ENCODE measurements around the gene DOCK10.

The DOCK10 gene

GRCh38 chr2:224976629-224977525, 65.4 kb downstream of the DOCK10 start:
- DNase-seq (ENCODE audit: low spot score) = no peak

DNA sequence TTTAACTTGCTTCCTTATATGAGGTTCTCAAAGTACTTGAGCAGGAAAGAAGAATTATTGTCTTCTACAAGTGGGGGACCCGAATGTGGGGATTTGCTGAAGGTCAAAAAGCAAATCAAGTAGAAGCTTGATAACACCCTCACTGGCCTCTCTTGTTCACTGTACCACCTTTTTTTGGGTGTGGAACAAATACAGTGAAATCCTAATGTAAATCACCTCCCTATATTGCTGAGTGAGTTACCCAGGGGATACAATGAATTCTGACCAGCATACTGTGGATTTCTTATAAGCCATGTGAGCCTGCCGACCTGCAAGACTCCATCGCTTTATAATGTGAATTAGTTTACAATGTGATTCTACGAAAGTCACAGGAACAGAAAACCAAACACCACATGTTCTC, 66.5 kb downstream of the DOCK10 start:
- DNase-seq (ENCODE audit: low spot score) = no peak

DNA sequence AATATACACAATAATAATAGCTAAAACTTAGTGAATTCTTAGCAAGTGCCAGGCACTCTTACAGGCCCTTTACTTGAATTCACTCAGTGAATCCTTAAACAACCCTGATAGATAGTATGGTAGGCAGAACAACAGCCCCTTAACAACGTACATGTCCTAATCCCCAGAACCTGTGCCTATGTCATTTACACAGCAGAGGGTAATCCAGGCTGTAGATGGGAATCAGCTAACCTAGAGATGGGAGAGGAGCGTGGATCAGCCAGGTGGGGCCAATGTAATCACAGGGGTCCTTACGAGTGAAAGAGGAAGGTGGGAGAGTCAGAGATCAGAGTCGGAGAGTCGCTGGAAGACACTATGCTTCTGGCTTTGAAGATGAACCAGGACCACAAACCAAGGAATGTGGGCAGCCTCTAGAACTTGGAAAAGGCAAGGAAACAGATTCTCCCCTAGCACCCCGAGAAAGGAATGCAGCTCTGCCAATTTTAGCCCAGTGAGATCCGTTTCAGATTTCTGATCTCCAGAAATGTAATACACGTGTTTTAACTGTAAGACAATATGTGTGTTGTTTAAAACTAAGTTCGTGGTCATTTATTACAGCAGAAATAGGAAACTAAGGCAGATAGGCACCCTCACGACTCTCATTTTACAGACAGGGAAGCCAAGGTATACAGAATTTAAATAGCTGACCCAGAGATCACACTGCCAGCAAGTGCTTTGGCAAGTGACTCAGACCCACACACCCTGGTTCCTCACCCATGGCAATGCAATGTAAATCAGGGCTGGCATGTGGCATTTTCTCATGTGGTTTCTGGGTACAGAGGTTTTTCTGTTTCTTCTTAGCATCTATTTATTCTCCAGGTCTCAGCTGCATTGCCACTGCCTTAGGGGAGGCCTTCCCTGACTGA, 68.9 kb downstream of the DOCK10 start:
- peak; percentile 42 for DNase-seq (ENCODE audit: low spot score)

GRCh38 chr2:224971214-224971613, 71.1 kb downstream of the DOCK10 start:
- DNase-seq (ENCODE audit: low spot score) = no peak

- no peak for DNase-seq (ENCODE audit: low spot score)
Measured at GRCh38 chr2:224970311-224970710, 72.0 kb downstream of the DOCK10 start.

DNA sequence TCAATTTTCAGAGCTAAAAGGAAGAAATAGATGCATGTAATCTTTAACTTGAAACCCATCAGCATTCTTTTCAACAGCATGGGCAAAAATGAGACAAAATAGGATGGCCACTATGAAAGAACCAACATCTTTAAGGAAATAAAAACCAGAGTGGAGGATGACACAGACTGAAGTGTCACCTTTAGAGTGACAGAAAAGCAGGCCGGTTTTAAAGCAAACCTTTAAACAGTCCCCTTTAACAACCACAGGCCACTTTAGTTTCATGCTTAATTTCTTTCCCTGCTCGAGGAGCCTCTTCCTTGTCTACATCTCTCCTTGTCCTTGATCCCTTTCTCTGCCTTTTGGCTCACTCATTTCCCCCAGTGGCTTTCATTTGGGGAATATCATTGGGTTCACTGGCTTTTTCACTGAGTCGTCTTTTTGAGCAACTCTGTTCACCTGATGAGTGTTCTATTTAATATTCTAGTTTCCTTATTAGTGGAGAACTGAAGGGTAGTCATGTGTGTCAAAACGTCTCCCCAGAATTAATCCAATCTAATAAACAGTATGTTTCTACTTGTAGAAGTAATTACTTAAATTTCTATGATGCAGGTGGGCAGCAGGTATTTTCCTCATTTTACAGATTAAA, 72.5 kb downstream of the DOCK10 start:
- no peak for DNase-seq (ENCODE audit: low spot score)

DNA sequence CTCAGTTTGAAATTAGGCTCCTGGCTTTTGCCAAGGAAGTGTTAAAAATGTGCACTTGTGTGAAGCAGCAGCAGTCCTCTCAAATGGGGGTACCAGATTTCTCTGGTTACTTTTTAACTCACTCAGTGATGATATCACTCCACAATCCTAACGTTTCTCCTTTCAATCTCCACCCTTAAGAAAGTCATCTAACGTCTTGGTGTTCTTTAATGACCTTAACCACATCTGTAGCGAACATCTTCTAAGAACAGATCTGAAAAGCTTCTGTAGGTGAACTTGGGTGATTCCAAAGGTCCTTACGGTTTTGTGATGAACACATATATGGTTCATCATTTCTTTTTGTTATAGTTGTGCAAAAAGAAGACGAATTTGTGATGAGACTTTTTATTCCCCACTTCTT, 73.2 kb downstream of the DOCK10 start:
- DNase-seq (ENCODE audit: low spot score) = no peak

DNA sequence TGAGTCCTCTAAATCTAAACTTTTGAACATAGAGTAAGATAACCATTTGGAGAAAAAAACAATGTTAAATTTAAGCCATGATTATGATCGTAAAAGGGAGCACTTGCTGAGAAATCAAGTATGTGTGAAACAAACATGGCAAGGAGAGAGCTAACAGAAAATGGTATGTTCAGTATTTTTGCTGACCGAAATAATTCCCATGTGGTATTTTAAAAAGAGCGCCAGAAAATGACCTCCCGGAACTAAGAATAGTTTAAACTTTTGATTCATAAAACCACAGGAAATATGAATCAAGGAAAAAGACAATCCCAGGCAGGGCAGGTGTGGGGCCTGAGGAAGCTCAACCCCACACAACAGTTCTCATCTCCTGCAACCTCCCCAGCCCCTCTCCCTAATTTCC, 74.2 kb downstream of the DOCK10 start:
- no peak for DNase-seq (ENCODE audit: low spot score)

DNA sequence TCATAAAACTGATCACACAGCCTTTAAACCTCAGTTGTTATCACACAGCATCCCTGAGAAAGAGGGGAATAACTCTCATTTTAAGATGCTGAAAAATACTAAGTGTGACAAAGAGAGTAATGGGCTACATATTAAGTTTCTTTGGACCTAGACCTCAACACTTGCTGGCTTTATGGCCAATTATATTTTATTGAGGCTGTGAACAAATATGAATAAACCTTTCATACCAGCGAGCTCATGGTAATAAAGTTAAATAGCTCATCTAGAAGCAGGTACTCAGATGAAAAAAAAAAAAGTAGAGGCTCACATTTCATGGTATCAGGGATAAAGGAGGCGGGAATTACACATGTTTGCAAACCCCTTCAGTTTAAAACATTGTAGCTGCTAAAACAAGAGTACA, 75.7 kb downstream of the DOCK10 start:
- DNase-seq (ENCODE audit: low spot score) = no peak

- no peak for DNase-seq (ENCODE audit: low spot score)
Measured at GRCh38 chr2:224959556-224959955, 82.7 kb downstream of the DOCK10 start.

DNA sequence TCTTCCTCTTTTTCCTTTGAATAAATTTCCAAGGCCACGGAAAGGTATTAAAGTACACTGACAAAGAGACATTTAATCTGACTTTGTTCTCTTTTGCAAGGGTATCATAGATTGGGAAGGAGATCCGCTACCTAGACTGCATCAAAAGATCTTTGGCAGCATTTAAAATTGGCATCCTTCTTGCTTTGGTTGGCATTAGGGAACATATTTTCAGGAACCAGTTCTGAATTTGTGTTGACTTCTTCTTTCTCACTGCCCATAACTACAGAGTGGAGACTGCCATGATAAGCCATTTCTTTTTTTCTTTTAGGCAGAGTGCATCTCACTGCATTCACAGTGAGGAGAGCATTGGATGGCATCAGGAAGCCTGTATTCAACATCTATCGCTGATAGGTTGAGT, 83.4 kb downstream of the DOCK10 start:
- DNase-seq (ENCODE audit: low spot score) = no peak

GRCh38 chr2:224958462-224958857, 83.8 kb downstream of the DOCK10 start:
- no peak for DNase-seq (ENCODE audit: low spot score)

DNA sequence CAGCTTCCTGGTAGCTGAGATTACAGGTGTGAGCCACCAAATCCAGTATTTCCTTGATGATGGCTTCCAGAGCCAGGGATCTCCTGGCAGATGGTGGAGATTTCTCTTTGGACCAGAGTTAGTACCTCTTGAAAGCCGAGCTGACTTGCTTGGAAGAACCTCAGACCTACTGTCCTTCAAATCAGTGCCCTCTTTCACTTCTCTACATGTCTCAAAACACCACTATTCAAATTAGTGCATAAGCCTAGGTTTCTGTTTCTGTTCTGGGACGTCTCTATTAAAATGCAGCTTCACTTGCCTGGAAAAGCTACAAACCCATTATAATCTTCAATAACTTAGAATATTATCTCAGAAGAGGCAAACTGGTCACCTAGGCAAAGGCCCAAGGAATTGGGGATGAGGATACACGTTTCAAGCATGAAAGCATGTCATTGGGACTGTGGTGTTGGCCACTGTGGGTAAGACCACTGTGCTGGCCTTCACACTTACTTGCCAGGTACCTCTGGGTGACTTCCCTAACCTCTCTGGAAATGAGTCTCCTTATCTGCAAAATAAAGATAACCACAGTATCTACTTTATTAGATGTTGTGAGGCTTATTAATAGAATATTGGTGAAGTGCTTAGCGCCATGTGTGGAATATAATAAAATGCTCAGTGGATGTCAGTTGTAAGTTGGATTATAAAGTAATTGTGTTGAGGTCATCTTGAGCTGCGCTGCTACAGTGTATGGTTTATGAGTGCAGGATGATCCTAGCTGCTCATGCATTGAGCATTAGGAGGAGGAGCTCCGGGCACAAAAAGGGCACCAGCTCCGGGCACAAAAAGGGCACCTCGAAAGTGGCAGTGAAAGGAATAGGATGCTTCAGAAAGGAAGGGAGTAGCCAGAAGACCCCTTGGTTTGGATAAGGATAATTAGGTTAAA, 84.5 kb downstream of the DOCK10 start:
- peak; percentile 62 for DNase-seq (ENCODE audit: low spot score)

- DNase-seq (ENCODE audit: low spot score) = no peak
Measured at GRCh38 chr2:224956706-224957105, 85.6 kb downstream of the DOCK10 start.

DNA sequence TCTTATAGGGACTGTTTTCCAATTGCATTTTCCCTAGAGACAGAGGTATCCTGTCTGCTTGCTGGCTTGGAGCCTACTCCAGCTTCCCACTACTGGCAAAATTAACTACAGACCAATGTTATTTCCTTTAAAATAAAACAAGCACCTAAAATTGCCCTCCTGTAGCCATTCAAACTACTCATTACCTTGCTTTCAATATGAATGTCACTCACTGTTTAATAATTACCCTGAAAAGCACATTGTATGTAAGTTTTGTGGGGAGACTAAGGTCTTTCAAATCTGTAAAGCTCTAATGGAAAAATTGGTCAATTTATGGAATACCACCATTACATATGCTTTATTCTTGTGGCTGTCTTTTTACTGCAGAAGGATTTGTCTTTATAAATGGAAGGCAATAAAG, 87.3 kb downstream of the DOCK10 start:
- no peak for DNase-seq (ENCODE audit: low spot score)

DNA sequence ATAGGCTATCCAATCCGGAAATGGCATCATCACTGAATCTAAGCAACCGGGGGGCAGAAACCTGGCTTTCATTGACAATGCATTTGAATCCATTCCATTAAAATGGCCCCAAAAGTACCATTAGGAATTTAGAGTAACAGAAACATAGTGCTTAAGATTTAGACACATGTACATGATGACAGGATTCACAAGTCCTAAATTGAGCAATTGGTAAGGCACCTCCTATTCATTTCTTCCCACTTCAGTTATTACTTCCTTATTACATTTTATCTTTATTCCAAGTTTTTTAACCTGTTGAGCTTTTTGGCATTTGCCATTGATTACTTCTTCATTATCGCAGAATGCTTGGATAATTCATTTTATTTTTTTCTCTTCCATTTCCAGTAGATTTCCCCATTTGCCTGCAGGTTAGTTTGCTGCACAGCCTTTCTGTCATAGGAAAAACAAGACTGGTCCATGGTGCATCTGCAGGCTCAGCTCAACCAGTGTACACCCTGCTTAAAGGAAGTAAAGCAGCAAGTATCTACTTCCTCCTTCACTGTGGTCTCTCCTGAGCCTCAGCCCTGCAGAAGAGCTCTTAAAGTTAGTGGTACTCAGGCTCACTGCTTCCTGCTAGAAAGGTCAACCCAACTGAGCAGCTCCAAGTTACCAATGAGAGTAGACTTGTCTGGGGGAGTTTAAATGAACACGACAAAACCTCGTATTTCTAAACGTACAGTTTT, 89.2 kb downstream of the DOCK10 start:
- peak; percentile 68 for DNase-seq (ENCODE audit: low spot score)

DNA sequence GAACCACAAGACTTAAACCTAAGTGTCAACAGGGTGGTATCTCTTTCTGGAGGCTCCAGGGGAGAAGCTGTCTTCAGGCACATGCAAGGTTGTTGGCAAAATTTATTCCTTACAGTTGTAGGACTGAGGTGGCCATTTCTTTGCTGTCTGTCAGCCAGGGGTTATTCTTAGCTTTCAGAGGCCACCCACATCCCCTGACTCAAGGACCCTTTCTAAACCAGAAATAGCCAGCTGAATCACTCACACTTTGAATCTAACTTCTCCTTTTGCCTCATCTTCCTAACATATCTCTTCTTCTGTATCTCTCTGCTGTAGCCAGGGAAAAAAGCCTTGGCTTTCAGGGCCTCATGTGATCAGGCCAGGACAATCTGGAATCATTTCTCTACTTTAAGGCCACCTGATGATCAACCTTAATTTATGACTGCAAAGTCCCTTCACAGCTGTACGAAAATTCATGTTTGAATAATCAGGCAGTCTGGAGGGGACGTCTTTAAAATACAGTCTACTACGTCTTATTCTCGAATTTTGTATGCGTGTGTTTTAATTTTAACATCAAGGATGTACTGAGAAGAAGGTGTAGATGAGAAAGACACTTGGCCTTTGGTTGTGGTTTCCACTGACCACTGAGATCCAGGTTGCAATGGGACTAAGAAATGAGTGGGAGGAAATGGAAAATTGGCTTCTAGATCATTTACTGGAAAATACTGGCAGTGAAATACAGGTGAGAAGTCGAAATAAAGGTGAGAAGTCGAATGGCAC, 90.4 kb downstream of the DOCK10 start:
- DNase-seq (ENCODE audit: low spot score) = peak; percentile 45

DNA sequence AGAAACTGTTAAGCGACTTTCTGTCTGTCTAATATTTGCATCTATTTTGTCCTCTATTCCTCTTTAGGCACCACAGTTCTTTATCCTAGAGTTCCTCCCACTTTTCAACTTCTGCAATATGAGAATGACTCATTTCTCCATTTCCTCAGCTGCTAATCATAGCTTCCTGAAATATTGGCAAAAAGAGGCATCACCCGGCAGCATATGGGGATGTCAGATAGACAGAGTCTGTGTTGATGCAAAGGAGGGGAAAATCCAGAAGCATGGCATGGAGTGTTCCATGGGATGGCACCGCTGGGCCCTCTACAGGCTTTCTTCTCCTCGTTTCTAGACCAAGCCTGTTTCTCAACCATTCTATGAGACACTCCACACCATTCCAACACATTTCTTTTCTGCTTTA, 93.4 kb downstream of the DOCK10 start:
- DNase-seq (ENCODE audit: low spot score) = no peak

GRCh38 chr2:224948005-224948404, 94.3 kb downstream of the DOCK10 start:
- DNase-seq (ENCODE audit: low spot score) = no peak

GRCh38 chr2:224947566-224947965, 94.7 kb downstream of the DOCK10 start:
- DNase-seq (ENCODE audit: low spot score) = no peak

Data from activated CD4-positive, alpha-beta T cell treated with anti-CD3 and anti-CD28 coated beads, Interleukin-2, Interleukin-4, amounts not matched to agents 100 ng/mL and 50 ng/mL, durations not matched to agents 16 hours and 8 hours (primary cell).